Measurements from ENCODE around the gene KBTBD7. TPM values are rescaled to one million over a fixed set of nuclear protein-coding genes. Genes with fewer than 3 reads are reported as not detected.

Gene KBTBD7, protein sequence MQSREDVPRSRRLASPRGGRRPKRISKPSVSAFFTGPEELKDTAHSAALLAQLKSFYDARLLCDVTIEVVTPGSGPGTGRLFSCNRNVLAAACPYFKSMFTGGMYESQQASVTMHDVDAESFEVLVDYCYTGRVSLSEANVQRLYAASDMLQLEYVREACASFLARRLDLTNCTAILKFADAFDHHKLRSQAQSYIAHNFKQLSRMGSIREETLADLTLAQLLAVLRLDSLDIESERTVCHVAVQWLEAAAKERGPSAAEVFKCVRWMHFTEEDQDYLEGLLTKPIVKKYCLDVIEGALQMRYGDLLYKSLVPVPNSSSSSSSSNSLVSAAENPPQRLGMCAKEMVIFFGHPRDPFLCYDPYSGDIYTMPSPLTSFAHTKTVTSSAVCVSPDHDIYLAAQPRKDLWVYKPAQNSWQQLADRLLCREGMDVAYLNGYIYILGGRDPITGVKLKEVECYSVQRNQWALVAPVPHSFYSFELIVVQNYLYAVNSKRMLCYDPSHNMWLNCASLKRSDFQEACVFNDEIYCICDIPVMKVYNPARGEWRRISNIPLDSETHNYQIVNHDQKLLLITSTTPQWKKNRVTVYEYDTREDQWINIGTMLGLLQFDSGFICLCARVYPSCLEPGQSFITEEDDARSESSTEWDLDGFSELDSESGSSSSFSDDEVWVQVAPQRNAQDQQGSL
- 21.5 TPM for total RNA-seq

DNA sequence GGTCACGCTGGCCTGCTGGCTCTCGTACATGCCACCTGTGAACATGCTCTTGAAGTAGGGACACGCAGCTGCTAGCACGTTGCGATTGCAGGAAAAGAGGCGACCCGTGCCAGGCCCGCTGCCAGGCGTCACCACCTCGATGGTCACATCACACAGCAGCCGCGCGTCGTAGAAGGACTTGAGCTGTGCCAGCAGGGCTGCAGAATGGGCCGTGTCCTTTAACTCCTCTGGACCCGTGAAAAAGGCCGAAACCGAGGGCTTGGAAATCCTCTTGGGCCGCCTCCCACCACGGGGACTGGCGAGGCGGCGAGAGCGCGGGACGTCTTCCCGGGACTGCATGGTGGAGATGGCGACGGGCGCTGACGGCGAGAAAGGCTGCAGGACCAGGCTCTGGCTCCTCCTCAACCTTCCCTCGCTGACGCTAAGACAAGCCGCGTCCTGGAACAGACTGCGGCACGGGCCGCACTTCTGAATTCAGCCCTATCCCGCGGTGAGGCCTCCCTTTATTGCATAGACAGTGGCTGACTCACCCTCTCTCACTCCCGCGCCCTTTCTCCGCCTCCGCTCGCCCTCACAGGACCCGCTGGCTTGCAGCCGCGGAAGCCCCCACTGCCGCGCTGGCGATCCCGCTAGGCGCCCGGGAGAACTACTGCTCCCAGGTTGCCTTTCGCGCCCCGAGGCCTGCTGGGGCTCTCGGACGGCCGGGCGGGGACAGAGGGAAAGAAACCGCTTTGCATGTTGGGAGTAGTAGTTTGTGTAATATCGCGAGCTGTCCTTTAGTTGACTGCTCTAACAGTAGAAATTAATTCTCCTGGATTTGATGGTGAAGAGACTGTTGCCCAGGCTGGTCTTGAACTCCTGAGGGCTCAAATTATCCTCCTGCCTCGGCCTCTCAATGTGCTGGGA lies at the start of gene KBTBD7:
Gene KBTBD7, minus strand, starts transcription at position 651 of the 906 bp plus-strand sequence. Its CDS starts 312 bp downstream, at position 339.
- DNase-seq = peak; percentile 97

DNA sequence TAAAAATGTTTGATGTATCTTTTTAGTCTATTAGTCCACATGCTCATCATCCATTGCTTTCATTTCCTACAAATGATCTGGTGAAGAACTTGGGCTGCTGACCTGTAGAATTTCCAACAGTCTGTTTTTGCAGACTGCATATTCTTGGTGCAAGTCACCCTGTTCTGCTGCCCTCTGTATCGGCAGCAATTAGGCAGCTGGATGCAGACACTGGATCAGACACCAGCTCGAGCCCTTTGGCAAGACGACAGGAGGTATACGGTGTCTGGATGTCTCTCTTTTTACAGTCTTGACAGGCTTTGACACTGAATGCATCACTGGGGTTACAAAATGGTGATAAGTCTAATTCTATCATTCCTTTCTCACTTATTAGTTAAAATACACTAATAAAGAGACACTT lies 47.3 kb upstream of the KBTBD7 start:
- DNase-seq = peak; percentile 33

DNA sequence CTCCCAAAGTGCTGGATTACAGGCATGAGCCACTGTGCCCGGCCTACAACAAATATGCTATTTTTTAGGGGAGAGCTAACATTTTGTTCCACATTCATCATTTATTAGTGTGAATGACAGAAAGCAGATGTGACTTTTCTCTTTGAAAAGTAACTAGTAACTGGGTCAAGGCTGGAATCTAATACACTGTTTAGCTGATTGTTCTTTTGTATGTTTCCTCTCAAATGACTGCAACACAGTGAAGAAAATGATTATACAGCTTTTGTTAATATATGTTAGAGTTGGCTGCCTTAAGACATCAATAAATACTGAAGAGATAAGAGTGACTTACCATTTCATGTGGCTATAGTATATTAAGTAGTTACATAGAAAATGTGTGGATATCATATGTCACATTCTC lies 42.0 kb upstream of the KBTBD7 start:
- DNase-seq = peak; percentile 9

DNA sequence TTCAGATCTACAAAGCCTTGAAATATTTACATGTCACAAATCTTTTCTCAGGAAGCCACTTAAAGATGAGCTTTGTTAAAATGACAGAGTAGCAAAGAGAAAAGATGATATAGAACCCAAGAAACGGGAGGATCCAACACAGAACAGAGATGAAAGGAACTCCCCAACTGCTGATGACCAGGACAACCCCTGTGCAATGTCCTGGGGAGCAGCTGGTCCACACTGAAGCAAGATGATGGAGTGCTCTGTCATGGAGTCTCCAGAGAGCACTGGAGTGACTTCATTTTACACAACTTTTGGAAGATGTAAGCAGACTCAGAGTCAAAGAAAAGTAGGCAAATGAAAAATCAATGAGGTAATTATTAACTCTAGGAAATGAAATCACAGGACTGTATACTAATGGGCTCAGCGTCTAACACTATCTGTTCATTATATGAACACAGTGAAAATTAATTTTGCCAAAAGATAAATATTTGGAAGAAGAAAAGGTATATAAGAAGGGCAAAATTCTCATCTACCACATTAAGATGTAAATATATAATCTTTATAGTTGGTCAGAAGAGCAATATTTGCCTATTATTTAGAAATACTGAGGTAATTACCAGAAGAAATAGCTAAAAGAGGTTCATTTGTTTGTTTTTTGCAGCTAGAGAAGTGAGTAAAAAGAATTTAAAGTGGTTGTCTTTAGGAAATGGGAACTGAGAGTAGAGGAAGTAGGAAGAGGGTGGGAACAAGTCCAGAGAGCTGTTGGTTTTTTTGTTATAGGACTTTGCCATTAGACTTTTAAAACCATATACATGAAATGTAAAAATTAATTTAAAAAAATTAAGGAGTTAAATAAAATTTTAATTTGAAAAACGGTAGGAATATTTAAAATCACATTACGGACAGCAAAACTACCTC lies 38.5 kb upstream of the KBTBD7 start:
- DNase-seq = no peak

DNA sequence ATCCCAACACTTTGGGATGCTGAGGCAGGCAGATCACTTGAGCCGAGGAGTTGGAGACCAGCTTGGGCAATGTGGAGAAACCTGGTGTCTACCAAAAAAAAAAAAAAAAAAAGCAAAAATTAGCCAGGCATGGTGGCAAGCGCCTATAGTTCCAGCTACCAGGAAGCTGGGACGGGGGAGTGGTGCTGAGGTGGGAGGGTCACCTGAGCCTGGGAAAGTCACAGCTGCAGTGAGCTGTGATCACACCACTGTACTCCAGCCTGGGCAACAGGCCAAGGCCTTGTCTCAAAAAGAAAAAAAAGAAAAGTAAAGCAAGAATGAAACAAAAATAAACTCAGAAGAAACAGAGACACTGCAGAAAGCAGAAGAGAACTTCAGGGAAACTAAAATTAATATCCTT lies 37.4 kb upstream of the KBTBD7 start:
- DNase-seq = no peak

DNA sequence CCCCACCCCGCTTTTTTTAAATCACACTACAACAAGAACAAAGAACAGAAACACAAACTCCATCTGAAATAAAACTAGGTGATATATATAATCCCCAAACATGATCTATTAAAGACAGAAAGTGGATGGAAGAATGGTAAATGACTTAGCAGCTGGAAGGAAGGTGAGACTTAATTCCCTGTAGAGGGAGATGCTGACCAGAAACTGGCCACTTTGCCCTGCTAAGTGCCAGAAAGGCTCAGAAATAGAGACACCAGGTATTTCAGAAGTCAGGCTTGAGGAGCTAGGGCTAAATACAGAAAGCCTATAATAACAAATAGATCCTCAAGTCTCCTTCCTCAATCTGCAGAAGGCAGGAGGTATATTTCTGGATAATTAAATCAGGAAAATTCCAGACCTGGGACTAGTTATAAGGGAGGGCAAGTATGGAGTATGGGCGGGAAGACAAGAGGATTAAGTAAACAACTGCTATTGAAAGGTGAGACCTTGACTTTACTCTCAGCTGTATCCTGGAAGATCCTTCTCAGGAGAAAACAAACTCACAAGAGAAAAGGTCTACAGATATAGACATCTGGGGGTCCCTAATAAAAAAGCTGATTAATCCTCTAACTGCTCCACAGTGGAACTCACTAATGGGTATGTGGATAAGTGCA lies 36.8 kb upstream of the KBTBD7 start:
- DNase-seq = no peak

DNA sequence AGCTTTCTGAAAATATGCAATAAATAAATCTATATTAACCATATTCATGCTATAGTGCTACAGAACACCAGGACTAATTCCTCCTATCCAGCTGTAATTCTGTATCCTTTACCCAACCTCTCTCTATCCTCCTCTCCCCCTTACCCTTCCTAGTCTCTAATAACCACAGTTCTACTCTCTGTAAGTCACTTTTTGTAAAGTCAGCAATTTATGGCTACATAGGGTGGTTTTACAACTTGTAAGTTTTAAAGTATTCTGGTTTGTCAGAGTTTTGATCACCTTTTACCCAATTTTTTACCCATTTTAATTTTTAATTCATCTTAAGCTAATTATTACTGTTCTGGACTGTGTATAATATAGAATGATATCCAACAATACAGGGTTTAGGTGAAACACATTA lies 35.0 kb upstream of the KBTBD7 start:
- DNase-seq = no peak

DNA sequence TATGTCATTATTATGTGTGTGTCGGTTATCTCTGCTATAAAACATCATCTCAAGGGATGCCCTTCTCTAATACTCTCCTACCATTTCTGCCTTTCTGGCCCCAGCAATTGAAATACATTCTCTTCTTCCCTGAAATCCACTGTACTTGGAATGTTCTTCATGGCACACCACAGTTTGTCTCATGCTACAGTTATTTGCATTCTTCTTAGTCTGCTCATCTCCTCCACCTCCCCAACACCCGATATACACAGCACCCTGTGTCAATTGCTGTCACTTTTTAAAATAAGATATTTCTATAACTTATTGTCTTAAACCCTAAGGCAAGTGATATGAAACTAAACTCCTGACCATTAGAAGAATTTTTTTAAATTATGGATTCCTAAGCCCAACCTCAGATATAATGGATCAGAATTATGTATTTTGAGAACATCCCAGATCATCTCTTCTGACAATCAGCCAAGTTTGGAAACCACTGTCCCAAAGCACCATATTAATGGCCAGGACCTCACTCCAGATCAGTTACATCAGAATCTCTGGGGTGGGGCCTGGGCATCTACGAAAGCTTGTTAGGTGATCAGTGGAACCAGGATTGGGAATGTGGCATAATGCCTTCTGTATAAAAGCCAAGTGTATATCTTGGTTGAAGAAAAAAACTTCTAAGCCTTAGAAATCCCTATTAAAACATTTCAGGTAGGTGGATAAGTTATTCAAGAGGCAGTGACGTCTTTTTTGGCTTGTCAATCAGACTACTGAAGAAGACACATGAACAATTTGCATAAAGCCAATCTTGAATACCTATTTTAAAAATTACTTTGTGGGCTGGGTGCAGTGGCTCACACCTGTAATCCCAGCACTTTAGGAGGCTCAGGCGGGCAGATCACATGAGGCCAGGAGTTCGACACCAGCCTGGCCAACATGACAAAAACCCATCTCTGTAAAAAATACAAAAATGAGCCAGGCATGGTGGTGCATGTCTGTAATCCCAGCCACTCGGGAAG lies 30.0 kb upstream of the KBTBD7 start:
- no peak for DNase-seq

DNA sequence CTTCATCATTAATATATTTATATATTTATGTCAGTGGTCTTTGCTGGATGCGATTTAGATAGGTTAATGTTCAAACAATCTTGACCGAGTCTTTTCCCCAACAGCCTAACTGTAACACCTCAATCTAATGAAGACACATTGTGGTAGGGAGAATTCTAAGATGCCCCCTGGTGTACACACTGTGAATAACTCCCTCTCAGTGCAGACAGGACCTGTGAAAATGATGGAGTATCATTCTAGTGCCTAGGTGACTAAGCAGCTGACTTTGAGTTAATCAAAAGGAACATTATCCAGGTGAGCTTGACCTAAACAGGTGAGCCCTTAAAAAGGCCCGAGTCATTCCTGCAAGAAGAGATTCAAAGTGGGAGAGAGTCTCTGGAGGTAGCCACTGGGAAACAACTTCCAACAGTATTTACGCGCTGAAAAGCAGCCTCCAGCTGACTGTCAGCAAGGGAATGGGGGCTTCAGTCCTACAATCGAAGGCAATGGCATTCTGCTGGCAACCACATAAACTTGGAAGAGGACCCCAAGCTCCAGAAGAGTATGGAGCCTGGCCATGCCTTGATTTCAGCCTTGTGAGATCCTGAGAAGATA lies 28.0 kb upstream of the KBTBD7 start:
- DNase-seq = peak; percentile 62

DNA sequence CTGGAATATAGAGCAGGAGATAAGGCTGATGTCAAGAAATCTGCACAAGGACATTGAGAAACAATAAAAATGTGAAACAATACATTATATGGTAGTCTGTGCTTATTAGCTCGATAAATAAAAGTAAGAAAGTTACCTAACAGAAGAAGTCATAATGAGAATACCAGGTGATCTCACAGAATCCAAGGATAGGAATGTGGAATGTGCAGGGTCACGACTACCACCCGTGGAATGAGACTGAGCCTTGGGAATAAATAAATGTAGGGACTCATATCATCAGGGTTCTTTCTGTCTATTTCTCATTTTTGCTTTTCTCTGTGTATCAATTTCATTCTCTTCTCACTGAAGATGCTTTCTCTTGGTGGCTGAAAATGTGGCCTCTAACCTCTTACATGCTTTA lies 26.0 kb upstream of the KBTBD7 start:
- no peak for DNase-seq

DNA sequence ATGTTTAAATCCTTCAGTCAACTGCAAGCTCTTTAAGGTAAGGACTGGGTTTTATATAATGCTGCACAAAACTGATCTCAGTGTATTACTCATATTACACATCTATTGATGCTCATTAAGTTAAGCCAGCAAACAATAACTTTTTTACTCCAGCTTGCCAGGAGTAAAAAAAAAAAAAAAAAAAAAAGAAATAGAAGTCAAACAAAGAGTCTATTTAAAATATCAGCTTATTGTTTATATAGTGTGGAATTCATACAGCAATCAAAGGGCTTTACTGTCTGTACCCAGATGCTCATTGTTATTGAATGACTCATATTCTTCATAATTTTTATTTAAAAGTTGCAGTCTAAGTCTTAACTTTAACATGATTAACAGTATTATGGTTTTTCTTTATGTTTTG lies 21.8 kb upstream of the KBTBD7 start:
- no peak for DNase-seq

DNA sequence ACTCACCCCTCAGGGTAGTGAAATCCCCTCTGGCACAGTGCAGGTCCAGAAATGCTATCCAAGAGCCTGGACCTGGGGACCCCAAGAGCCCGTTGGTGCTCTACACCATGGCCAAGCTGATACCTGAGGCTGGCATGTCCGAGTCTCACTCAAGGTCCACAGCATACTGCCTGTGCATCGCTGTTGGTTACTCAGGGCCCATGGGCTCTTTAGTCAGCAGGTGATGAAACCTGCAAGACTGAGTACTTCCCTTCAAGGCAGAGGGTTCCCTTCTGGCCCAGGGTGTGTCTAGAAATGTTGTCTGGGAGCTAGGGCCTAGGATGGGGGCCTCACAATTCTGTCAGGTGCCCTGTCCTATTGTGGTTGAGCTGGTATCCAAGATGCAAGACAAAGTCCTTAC lies 19.6 kb upstream of the KBTBD7 start:
- no peak for DNase-seq

DNA sequence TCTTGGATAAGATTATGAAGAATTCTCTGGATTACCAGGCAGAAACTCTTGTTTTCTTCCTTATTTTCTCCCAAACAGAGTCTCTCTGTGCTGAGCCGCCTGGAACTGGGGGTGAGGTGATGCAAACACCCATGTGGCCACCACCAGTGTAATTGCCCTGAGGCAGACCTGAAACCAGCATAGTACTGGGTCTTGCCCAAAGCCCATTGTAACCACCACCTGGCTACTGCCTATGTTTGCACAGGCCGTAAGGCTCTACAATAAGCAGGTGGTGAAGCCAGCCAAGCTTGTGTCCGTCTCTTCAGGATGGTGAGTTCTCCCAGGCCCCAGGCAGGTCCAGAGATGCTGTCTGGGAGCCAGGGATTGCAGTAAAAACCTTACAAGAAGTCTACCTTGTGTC lies 18.9 kb upstream of the KBTBD7 start:
- no peak for DNase-seq

DNA sequence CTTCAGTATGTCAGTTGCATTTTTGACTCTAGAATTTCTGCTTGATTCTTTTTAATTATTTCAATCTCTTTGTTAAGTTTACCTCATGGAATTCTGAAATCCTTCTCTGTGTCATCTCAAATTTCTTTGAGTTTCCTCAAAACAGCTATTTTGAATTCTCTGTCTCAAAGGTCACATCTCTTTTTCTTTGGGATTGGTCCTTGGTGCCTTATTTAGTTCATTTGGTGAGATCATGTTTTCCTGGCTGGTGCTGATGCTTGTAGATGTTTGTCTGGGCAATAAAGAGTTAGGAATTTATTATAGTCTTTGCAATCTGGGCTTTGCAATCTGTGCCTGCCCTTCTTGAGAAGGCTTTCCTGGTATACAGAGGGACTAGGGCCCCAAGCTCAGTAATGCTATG lies 18.5 kb upstream of the KBTBD7 start:
- DNase-seq = no peak

DNA sequence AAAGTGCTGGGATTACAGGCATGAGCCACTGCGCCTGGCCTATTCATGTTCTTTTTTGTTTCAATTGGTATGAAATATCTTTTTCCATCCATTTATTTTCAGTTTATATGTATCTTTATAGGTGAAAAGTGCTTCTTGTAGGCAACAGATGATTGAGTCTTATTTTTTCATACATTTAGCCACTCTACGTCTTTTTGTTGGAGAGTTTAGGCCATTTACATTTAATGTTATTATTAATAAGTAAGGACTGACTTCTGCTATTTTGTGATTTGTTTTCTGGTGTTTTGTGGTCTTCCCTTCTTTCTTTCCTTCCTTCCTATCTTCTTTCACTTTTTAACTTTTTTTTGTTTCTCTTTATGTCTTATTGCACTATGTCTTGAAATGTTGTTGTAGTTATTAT lies 16.7 kb upstream of the KBTBD7 start:
- DNase-seq = no peak

DNA sequence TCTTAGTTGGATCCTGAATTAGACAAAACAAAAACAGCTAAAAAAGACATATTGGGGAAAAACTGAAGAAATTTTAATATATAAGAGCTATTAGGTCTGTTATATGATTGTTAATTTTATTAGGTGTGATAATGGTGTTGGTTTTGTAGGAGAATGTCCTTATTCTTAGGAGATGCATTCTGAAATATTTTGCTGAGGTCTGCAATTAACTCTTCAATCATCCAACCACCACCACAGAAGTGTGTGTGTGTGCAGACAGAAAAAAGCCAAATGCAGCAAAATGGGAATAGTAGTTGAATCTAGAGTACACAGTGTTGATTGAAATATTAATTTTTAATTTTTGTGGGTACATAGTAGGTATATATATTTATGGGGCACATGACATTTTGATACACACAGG lies 12.1 kb upstream of the KBTBD7 start:
- DNase-seq = no peak

DNA sequence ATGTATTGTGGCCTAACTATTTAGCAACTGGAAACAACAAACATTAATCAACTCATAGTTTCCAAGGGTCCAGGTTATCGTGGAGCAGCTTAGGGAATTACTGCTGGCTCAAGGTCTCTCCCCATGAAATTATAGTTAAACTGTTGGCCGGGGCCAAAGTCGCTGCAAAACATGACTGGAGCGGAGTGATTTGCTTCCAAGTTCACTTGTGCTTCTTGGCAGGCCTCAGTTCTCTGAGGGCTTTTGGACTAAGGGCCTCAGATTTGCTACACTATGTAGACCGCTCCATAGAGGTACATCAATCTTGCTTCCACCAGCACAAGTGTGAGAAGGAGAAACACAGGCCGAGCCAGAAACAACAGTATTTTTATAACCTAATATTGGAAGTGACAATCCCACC lies 9.4 kb upstream of the KBTBD7 start:
- peak; percentile 44 for DNase-seq

DNA sequence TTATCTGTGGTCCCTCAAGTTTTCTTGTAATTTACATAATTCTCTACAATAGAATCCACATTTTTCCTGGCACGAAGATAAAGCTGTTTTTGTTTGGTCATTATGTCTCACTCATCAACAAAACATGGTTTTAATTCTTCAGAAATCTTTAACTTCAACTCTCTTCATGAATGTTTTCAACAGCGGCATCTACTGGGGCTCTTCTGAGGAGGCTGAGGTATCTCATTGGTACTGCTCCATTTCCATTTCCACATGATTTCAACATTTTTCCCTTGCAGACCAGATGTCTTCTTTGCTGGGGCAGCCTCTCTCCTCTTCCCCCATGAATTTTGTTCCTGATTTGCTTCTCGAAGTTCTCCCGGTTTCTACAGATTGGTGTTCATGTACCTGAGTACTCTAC lies 5.8 kb upstream of the KBTBD7 start:
- DNase-seq = no peak

DNA sequence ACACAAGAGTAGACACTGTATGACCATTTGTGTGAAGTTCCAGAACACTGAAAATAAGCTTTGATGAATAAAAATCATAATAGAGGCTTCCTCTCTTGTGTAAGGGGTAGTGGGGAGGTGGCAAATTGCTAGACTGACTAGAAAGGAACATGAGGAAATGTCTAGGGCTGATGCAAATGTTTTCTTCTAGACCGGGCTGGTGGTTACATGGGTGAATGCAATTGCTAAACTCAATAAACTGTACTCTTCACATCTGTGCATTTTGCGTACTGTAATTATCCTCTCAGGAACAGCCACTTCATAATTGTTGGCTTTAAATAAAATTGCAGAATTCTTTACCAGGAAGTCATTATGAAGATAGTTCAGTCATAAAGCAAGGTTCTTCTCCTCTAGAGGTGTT lies 5.2 kb upstream of the KBTBD7 start:
- DNase-seq = no peak

DNA sequence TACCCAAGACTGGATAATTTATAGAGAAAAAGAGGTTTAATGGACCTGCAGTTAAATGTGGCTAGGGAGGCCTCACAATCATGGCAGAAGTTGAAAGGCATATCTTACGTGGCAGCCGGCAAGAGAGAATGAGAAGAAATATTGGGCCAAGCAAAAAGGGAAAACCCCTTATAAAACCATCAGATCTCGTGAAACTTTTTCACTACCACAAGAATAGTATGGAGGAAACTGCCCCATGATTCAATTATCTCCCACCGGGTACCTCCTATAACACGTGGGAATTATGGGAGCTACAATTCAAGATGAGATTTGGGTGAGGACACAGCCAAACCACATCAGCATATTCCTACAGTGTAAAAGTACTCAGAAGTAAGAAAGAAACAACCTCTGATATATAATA lies 4.7 kb upstream of the KBTBD7 start:
- DNase-seq = no peak

All from tongue (tissue), 2 donors.